ENCODE measurements around the gene DERL2. TPM values are rescaled to one million over a fixed set of nuclear protein-coding genes. Genes with fewer than 3 reads are reported as not detected.

DERL2 gene
- polyA plus RNA-seq: 10 to 100 TPM; 44.9 to 51.7 (median 45.5) TPM

- 3 to 4% (median 4%) methylated on average over 27 to 29 of the region's 29 CpGs for WGBS, 3 donors
- H3K27ac ChIP-seq (ENCODE audit: low read depth, low read length): peak within 1 kb of the TSS; percentile 94
These were observed at the start of gene DERL2 for GRCh38 chr17:5485270-5486205. TSS of gene DERL2 (minus strand) at chr17:5486178. CDS start at chr17:5486161, 17 bp downstream.

- WGBS, 3 donors: 84 to 99% (median 93%) methylated on average over 2 of the region's 2 CpGs
- H3K27ac ChIP-seq (ENCODE audit: low read depth, low read length): no peak overlapping the region
These were observed 49.5 kb upstream of the DERL2 start for GRCh38 chr17:5535436-5535835.

GRCh38 chr17:5533486-5534315 lies 47.7 kb upstream of the DERL2 start:
- no peak overlapping the region for H3K27ac ChIP-seq (ENCODE audit: low read depth, low read length)
- WGBS, 3 donors: 75 to 89% (median 88%) methylated on average over 18 of the region's 18 CpGs

GRCh38 chr17:5532581-5532980 lies 46.6 kb upstream of the DERL2 start:
- no peak overlapping the region for H3K27ac ChIP-seq (ENCODE audit: low read depth, low read length)
- 74 to 96% (median 88%) methylated on average over 8 of the region's 8 CpGs for WGBS, 3 donors

GRCh38 chr17:5531085-5531418 lies 45.1 kb upstream of the DERL2 start:
- WGBS, 3 donors: 82 to 95% (median 92%) methylated on average over 4 of the region's 4 CpGs
- H3K27ac ChIP-seq (ENCODE audit: low read depth, low read length): no peak overlapping the region

GRCh38 chr17:5530265-5531084 lies 44.5 kb upstream of the DERL2 start:
- no peak overlapping the region for H3K27ac ChIP-seq (ENCODE audit: low read depth, low read length)

GRCh38 chr17:5527601-5528250 lies 41.7 kb upstream of the DERL2 start:
- H3K27ac ChIP-seq (ENCODE audit: low read depth, low read length): no peak overlapping the region
- 73 to 88% (median 85%) methylated on average over 8 to 9 of the region's 9 CpGs for WGBS, 3 donors

More at GRCh38 chr17:5530265-5531084, 44.5 kb upstream of the DERL2 start:
- 76 to 91% (median 84%) methylated on average over 12 of the region's 12 CpGs for WGBS, 3 donors

GRCh38 chr17:5526821-5527598 lies 41.0 kb upstream of the DERL2 start:
- WGBS, 3 donors: 55 to 58% (median 56%) methylated on average over 14 of the region's 14 CpGs
- H3K27ac ChIP-seq (ENCODE audit: low read depth, low read length): no peak overlapping the region

GRCh38 chr17:5523249-5523648 lies 37.3 kb upstream of the DERL2 start:
- H3K27ac ChIP-seq (ENCODE audit: low read depth, low read length): no peak overlapping the region
- 86 to 91% (median 90%) methylated on average over 5 of the region's 5 CpGs for WGBS, 3 donors

GRCh38 chr17:5522476-5522875 lies 36.5 kb upstream of the DERL2 start:
- no peak overlapping the region for H3K27ac ChIP-seq (ENCODE audit: low read depth, low read length)
- 93 to 100% (median 100%) methylated on average over 1 of the region's 1 CpG for WGBS, 3 donors

GRCh38 chr17:5516060-5516792 lies 30.2 kb upstream of the DERL2 start:
- WGBS, 3 donors: 58 to 68% (median 60%) methylated on average over 5 of the region's 5 CpGs
- no peak overlapping the region for H3K27ac ChIP-seq (ENCODE audit: low read depth, low read length)

- H3K27ac ChIP-seq (ENCODE audit: low read depth, low read length): no peak overlapping the region
- 85 to 95% (median 94%) methylated on average over 10 of the region's 10 CpGs for WGBS, 3 donors
These were observed 29.0 kb upstream of the DERL2 start for GRCh38 chr17:5514976-5515375.

- WGBS, 3 donors: 55 to 66% (median 60%) methylated on average over 7 of the region's 7 CpGs
- no peak overlapping the region for H3K27ac ChIP-seq (ENCODE audit: low read depth, low read length)
These were observed 27.6 kb upstream of the DERL2 start for GRCh38 chr17:5513628-5514027.

GRCh38 chr17:5511401-5512225 lies 25.6 kb upstream of the DERL2 start:
- WGBS, 3 donors: 39 to 66% (median 49%) methylated on average over 17 of the region's 17 CpGs

GRCh38 chr17:5510771-5511170 lies 24.8 kb upstream of the DERL2 start:
- H3K27ac ChIP-seq (ENCODE audit: low read depth, low read length): no peak overlapping the region
- WGBS, 3 donors: 76 to 94% (median 86%) methylated on average over 8 of the region's 8 CpGs

More at GRCh38 chr17:5511401-5512225, 25.6 kb upstream of the DERL2 start:
- H3K27ac ChIP-seq (ENCODE audit: low read depth, low read length): no peak overlapping the region

GRCh38 chr17:5509482-5509881 lies 23.5 kb upstream of the DERL2 start:
- H3K27ac ChIP-seq (ENCODE audit: low read depth, low read length): no peak overlapping the region
- WGBS, 3 donors: 81 to 90% (median 89%) methylated on average over 8 of the region's 8 CpGs

All from adipose tissue (tissue), 3 donors.